ENCODE results near the gene PPIL3. TPM values are rescaled to one million over a fixed set of nuclear protein-coding genes. Genes with fewer than 3 reads are reported as not detected.
A peak's percentile ranks its signal among the peaks of the same experiment; 100 is the strongest.
"Not testable (repeated sequence)": the region's sequence is repeated elsewhere in the genome, so short reads cannot be mapped to it uniquely, and the experiment has no call there.

Gene PPIL3
- total RNA-seq, 1 donor from 2014 or later = 31.2 TPM

- intact Hi-C loops (cut with DNase I) = loop anchor here (10.0 kb wide), 1 partner anchor 265 kb away; no protein-coding TSS in a partner anchor
- Histone ChIP-seq H3K4me3 (no peak overlapping the region), H3K4me1 (no peaks in the 10 kb centered on the region), H3K27me3 (no peaks in the 10 kb centered on the region), H3K36me3 (peaks cover 62% of the 10 kb centered on the region), H3K27ac (no peak overlapping the region), H3K9me3 (no peaks in the 10 kb centered on the region)
- ATAC-seq (no peak), DNase-seq (no peak)
- TF ChIP-seq CTCF (IDR thresholded peaks at IDR 0.05) = no peak
Measured at GRCh38 chr2:200909958-200910357, 21.1 kb upstream of the PPIL3 start.

GRCh38 chr2:200905618-200906296 is 16.9 kb upstream of the PPIL3 start:
- Histone ChIP-seq H3K4me1 (no peaks in the 10 kb centered on the region), H3K4me3 (no peak overlapping the region), H3K27ac (no peak overlapping the region), H3K9me3 (no peaks in the 10 kb centered on the region), H3K36me3 (peaks cover 48% of the 10 kb centered on the region), H3K27me3 (no peaks in the 10 kb centered on the region)
- DNase-seq = peak; percentile 80
- peak; percentile 93 for ATAC-seq
- intact Hi-C loops (cut with DNase I) = loop anchor here (10.0 kb wide), 1 partner anchor 269 kb away; no protein-coding TSS in a partner anchor
- peak; percentile 68 for TF ChIP-seq CTCF (IDR thresholded peaks at IDR 0.05)

GRCh38 chr2:200901459-200902072 is 12.7 kb upstream of the PPIL3 start:
- Histone ChIP-seq H3K27ac (no peak overlapping the region), H3K4me1 (no peaks in the 10 kb centered on the region), H3K4me3 (no peak overlapping the region), H3K27me3 (no peaks in the 10 kb centered on the region), H3K36me3 (peaks cover 71% of the 10 kb centered on the region), H3K9me3 (no peaks in the 10 kb centered on the region)
- TF ChIP-seq CTCF (IDR thresholded peaks at IDR 0.05) = peak; percentile 79
- intact Hi-C loops (cut with DNase I) = loop anchor here (10.0 kb wide), 1 partner anchor 273 kb away; no protein-coding TSS in a partner anchor
- ATAC-seq = peak; percentile 96
- no peak for DNase-seq

GRCh38 chr2:200899482-200899881 is 10.6 kb upstream of the PPIL3 start:
- DNase-seq (no peak), ATAC-seq (no peak)
- no peak overlapping the region for H3K4me3 ChIP-seq
- TF ChIP-seq CTCF (IDR thresholded peaks at IDR 0.05) = no peak
- no peaks in the 10 kb centered on the region for H3K27me3 ChIP-seq
- intact Hi-C loops (cut with DNase I) = no loop called here
- H3K27ac ChIP-seq = no peak overlapping the region
- peaks cover 78% of the 10 kb centered on the region for H3K36me3 ChIP-seq
- H3K9me3 ChIP-seq = no peaks in the 10 kb centered on the region
- no peaks in the 10 kb centered on the region for H3K4me1 ChIP-seq

GRCh38 chr2:200881715-200882249 is 7.1 kb downstream of the PPIL3 start:
- H3K27ac ChIP-seq; H3K9me3 ChIP-seq; ATAC-seq; H3K27me3 ChIP-seq; H3K4me3 ChIP-seq; intact Hi-C loops (cut with DNase I); H3K4me1 ChIP-seq; DNase-seq: not testable (repeated sequence)
- H3K36me3 ChIP-seq = peaks cover 79% of the 10 kb centered on the region

GRCh38 chr2:200878289-200878880 is 10.5 kb downstream of the PPIL3 start:
- ATAC-seq (no peak), DNase-seq (no peak)
- no peak for TF ChIP-seq CTCF (IDR thresholded peaks at IDR 0.05)
- Histone ChIP-seq H3K4me1 (no peaks in the 10 kb centered on the region), H3K9me3 (no peaks in the 10 kb centered on the region), H3K27me3 (no peaks in the 10 kb centered on the region), H3K27ac (no peak overlapping the region), H3K36me3 (peaks cover 83% of the 10 kb centered on the region), H3K4me3 (no peak overlapping the region)
- intact Hi-C loops (cut with DNase I) = no loop called here
